Upper lobe of left lung (tissue), 6 donors: ENCODE measurements around the gene IPO4. TPM values are rescaled to one million over a fixed set of nuclear protein-coding genes. Genes with fewer than 3 reads are reported as not detected.

Experiments
- ATAC-seq, 2 donors: fragments of 200-7000 bp; cut with Tn5 transposase; one replicate each; pipeline ENCODE4 v1.9.1; 2022; ENCODE audit warnings: mild to moderate bottlenecking in 2 of 2, moderate library complexity in 2 of 2; ENCODE audit not compliant: low FRiP score in 2 of 2
- DNase-seq, 2 donors: peaks; one replicate each; pipeline ENCODE4 v3.0.0-alpha.2; 2019 to 2020
- H3K27ac ChIP-seq, 4 donors: fragments of 200-600 bp; sonication (generic); one replicate each; pipeline ENCODE4 v1.5.1; 2016 to 2019
- H3K27me3 ChIP-seq, 4 donors: fragments of 200-600 bp; sonication (generic); one replicate each; pipeline ENCODE4 v1.5.1; 2017 to 2019
- H3K36me3 ChIP-seq, 4 donors: fragments of 200-600 bp; sonication (generic); one replicate each; pipeline ENCODE4 v1.5.1; 2016 to 2019
- H3K4me1 ChIP-seq, 4 donors: fragments of 200-600 bp; sonication (generic); one replicate each; pipeline ENCODE4 v1.5.1; 2018 to 2019
- H3K4me3 ChIP-seq, 4 donors: fragments of 200-600 bp; sonication (generic); one replicate each; pipeline ENCODE4 v1.5.1; 2017 to 2019; ENCODE audit warnings: mild to moderate bottlenecking in 2 of 4, moderate library complexity in 1 of 4
- H3K9me3 ChIP-seq, 4 donors: fragments of 200-600 bp; sonication (generic); one replicate each; pipeline ENCODE4 v1.5.1; 2018 to 2019
- CTCF ChIP-seq, 6 experiments: fragments of 450-650 bp in 4 of 6; fragments of 200-600 bp in 2 of 6; sonication (generic) in 2 of 6; IDR thresholded peaks; one replicate each; pipeline ENCODE4 v1.5.1; 2016 to 2019; ENCODE audit warnings: antibody characterized with exemption in 6 of 6
- EP300 ChIP-seq, 4 donors: sonication (generic); formaldehyde crosslinking; IDR thresholded peaks; one replicate each; pipeline ENCODE4 v1.5.1; 2017; ENCODE audit warnings: antibody characterized with exemption in 4 of 4, control low read depth in 2 of 4
- POLR2A ChIP-seq, 4 donors: fragments of 450-650 bp; IDR thresholded peaks; one replicate each; pipeline ENCODE4 v1.5.1; 2016 to 2017; ENCODE audit warnings: antibody characterized with exemption in 4 of 4, mild to moderate bottlenecking in 2 of 4
- POLR2AphosphoS5 ChIP-seq, 2 donors: sonication (generic); formaldehyde crosslinking; IDR thresholded peaks; one replicate each; pipeline ENCODE4 v1.5.1; 2017; ENCODE audit warnings: antibody characterized with exemption in 2 of 2
- WGBS, 2 donors: methylation state at CpG; one replicate each; pipeline ENCODE4 v1.1.5; 2017 to 2018; 5-methylcytosine and 5-hydroxymethylcytosine counted together
- total RNA-seq, 6 donors: library from RNA; depleted of rRNA in 4 of 6; stranded (reverse); fragments of >200 nt in 4 of 6; gene quantifications; one replicate each; pipeline versions ENCODE4 v1.1.0 to v1.2.1, GENCODE V29; 2016 to 2021
- donor health status: DM: no; HTN: no; CAD: no; lungs with moderate emphysema.
- donor health status: DM: no; HTN: yes; CAD: no; lungs with severe emphysema.

Gene IPO4
- total RNA-seq, 6 donors from 2014 or later = 20.8 to 50.3 (median 35.2) TPM

- peaks cover 3 to 75% (median 44%) of the 10 kb centered on the region in 4 donors for H3K36me3 ChIP-seq
- H3K27me3 ChIP-seq = no peaks in the 10 kb centered on the region
- ATAC-seq (peak; percentile 72 to 84), DNase-seq (peak; percentile 84 to 91)
- peak within 1 kb of the TSS in 3 of 4 donors; percentile 34 to 45 (median 43) for H3K4me3 ChIP-seq
- peaks cover 0 to 10% (median 6%) of the 10 kb centered on the region in 4 donors for H3K4me1 ChIP-seq
- peak in 1 of 4 donors; percentile 35 for TF ChIP-seq POLR2A (IDR thresholded peaks at IDR 0.05)
- no peak for TF ChIP-seq CTCF (IDR thresholded peaks at IDR 0.05)
- TF ChIP-seq POLR2AphosphoS5 (IDR thresholded peaks at IDR 0.05) = no peak
- no peak for TF ChIP-seq EP300 (IDR thresholded peaks at IDR 0.05)
- H3K9me3 ChIP-seq = no peaks in the 10 kb centered on the region
- H3K27ac ChIP-seq = peak within 1 kb of the TSS in 3 of 4 donors; percentile 10 to 52 (median 22)
- 34 to 39% methylated on average over 27 to 54 of the region's 63 CpGs for WGBS, 2 donors
These were observed 17.0 kb downstream of the IPO4 start, which contains the start of gene REC8 for GRCh38 chr14:24171422-24172260. Gene REC8, plus strand, starts transcription at chr14:24172080. Its CDS starts 473 bp downstream, at chr14:24172553.

- peak overlapping the region in 2 of 4 donors; percentile 12 to 24 for H3K27ac ChIP-seq
- no peak for ATAC-seq
- H3K4me3 ChIP-seq = no peak overlapping the region
- peaks cover 35 to 85% (median 61%) of the 10 kb centered on the region in 4 donors for H3K36me3 ChIP-seq
- no peaks in the 10 kb centered on the region for H3K9me3 ChIP-seq
- TF ChIP-seq CTCF (IDR thresholded peaks at IDR 0.05) (no peak), EP300 (IDR thresholded peaks at IDR 0.05) (no peak), POLR2AphosphoS5 (IDR thresholded peaks at IDR 0.05) (no peak), POLR2A (IDR thresholded peaks at IDR 0.05) (no peak)
- peak in 1 of 2 donors; percentile 41 for DNase-seq
- H3K4me1 ChIP-seq = peaks cover 18 to 41% (median 20%) of the 10 kb centered on the region in 4 donors
- H3K27me3 ChIP-seq = no peaks in the 10 kb centered on the region
- 77 to 81% methylated on average over 3 of the region's 3 CpGs for WGBS, 2 donors
These were observed 21.0 kb downstream of the IPO4 start for GRCh38 chr14:24167469-24168114.

- Histone ChIP-seq H3K27me3 (no peaks in the 10 kb centered on the region), H3K4me3 (no peak overlapping the region), H3K9me3 (no peaks in the 10 kb centered on the region), H3K27ac (no peak overlapping the region), H3K4me1 (peaks cover 25 to 44% (median 26%) of the 10 kb centered on the region in 4 donors), H3K36me3 (peaks cover 35 to 80% (median 57%) of the 10 kb centered on the region in 4 donors)
- no peak for ATAC-seq
- DNase-seq = no peak
- WGBS, 2 donors = 82 to 84% methylated on average over 5 of the region's 5 CpGs
- TF ChIP-seq POLR2A (IDR thresholded peaks at IDR 0.05) = no peak
- no peak for TF ChIP-seq POLR2AphosphoS5 (IDR thresholded peaks at IDR 0.05)
- TF ChIP-seq CTCF (IDR thresholded peaks at IDR 0.05) = no peak
- no peak for TF ChIP-seq EP300 (IDR thresholded peaks at IDR 0.05)
These were observed 22.8 kb downstream of the IPO4 start for GRCh38 chr14:24165785-24166184.

GRCh38 chr14:24164518-24164991, 24.1 kb downstream of the IPO4 start:
- peaks cover 35 to 83% (median 62%) of the 10 kb centered on the region in 4 donors for H3K36me3 ChIP-seq
- ATAC-seq = no peak
- H3K4me1 ChIP-seq = peaks cover 30 to 52% (median 31%) of the 10 kb centered on the region in 4 donors
- no peak overlapping the region for H3K4me3 ChIP-seq
- peak in 1 of 2 donors; percentile 70 for DNase-seq
- H3K27me3 ChIP-seq = no peaks in the 10 kb centered on the region
- H3K9me3 ChIP-seq = no peaks in the 10 kb centered on the region
- H3K27ac ChIP-seq = peak overlapping the region in 1 of 4 donors; percentile 90
- no peak for TF ChIP-seq CTCF (IDR thresholded peaks at IDR 0.05)
- no peak for TF ChIP-seq POLR2AphosphoS5 (IDR thresholded peaks at IDR 0.05)
- no peak for TF ChIP-seq POLR2A (IDR thresholded peaks at IDR 0.05)
- no peak for TF ChIP-seq EP300 (IDR thresholded peaks at IDR 0.05)
- 83 to 97% methylated on average over 9 of the region's 14 CpGs for WGBS, 2 donors
